ENCODE measurements around the gene PRR12. TPM values are rescaled to one million over a fixed set of nuclear protein-coding genes. Genes with fewer than 3 reads are reported as not detected.

PRR12 gene
- polyA plus RNA-seq, 1 donor (not counting 4 experiments of a cell fraction or from before 2014, with no cell fraction given) = 0.35 TPM

- Histone ChIP-seq H3K27me3 (ENCODE audit: control insufficient read depth, extremely low read depth, insufficient read depth, low read length) (no peaks in the 10 kb centered on the region), H3K36me3 (ENCODE audit: control insufficient read depth in 2 of 2, extremely low read depth in 1 of 2, insufficient read depth in 2 of 2, low read length in 2 of 2) (peaks cover 50 to 53% of the 10 kb centered on the region in 2 experiments), H3K79me2 (ENCODE audit: control insufficient read depth, insufficient read depth, low read length) (peaks cover 18% of the 10 kb centered on the region), H3K27ac (ENCODE audit: control insufficient read depth, insufficient read depth, low read length) (no peak overlapping the region), H2AFZ (ENCODE audit: control insufficient read depth, low read length) (no peak overlapping the region), H3K4me2 (ENCODE audit: control insufficient read depth, extremely low read depth, insufficient read depth, low read depth, low read length) (no peak overlapping the region), H3K9ac (ENCODE audit: control insufficient read depth, extremely low read depth, insufficient read depth, low read length) (no peak overlapping the region), H3K9me3 (ENCODE audit: control insufficient read depth, low read depth, low read length) (no peaks in the 10 kb centered on the region), H3K9me1 (ENCODE audit: control insufficient read depth, extremely low read depth, insufficient read depth, low read length) (no peaks in the 10 kb centered on the region), H3K4me3 (ENCODE audit: control insufficient read depth in 2 of 3, extremely low read depth in 1 of 3, insufficient read depth in 2 of 3, low read depth in 1 of 3, low read length in 3 of 3) (no peak overlapping the region), H4K20me1 (ENCODE audit: control insufficient read depth, extremely low read depth, insufficient read depth, low read length) (peaks cover 9% of the 10 kb centered on the region), H3K4me1 (ENCODE audit: control insufficient read depth, extremely low read depth, insufficient read depth, low read length) (peaks cover 7% of the 10 kb centered on the region)
- no peak for TF ChIP-seq CTCF (optimal IDR thresholded peaks at IDR 0.05 in 1 of 3, IDR thresholded peaks at IDR 0.05 in 1 of 3, conservative IDR thresholded peaks at IDR 0.05 in 1 of 3; ENCODE audit: extremely low read depth in 1 of 3, insufficient read depth in 2 of 3, low read length in 3 of 3)
- no peak for TF ChIP-seq EZH2 (IDR thresholded peaks at IDR 0.05; ENCODE audit: low read length)
- dilution Hi-C loops (cut with MboI; ENCODE audit: extremely low pct_ligation_motif_present, low sequenced_read_pairs) = no loop called here
- DNase-seq (ENCODE audit: low read depth, low spot score) = no peak
- FAIRE-seq = no peak
These were observed 67.8 kb downstream of the PRR12 start for GRCh38 chr19:49658566-49659442.

GRCh38 chr19:49660338-49660961 lies 69.5 kb downstream of the PRR12 start:
- dilution Hi-C loops (cut with MboI; ENCODE audit: extremely low pct_ligation_motif_present, low sequenced_read_pairs) = no loop called here
- Histone ChIP-seq H3K27me3 (ENCODE audit: control insufficient read depth, extremely low read depth, insufficient read depth, low read length) (no peaks in the 10 kb centered on the region), H3K9me3 (ENCODE audit: control insufficient read depth, low read depth, low read length) (no peaks in the 10 kb centered on the region), H3K36me3 (ENCODE audit: control insufficient read depth in 2 of 2, extremely low read depth in 1 of 2, insufficient read depth in 2 of 2, low read length in 2 of 2) (peaks cover 44 to 45% of the 10 kb centered on the region in 2 experiments), H3K79me2 (ENCODE audit: control insufficient read depth, insufficient read depth, low read length) (peaks cover 20% of the 10 kb centered on the region), H3K9me1 (ENCODE audit: control insufficient read depth, extremely low read depth, insufficient read depth, low read length) (no peaks in the 10 kb centered on the region), H4K20me1 (ENCODE audit: control insufficient read depth, extremely low read depth, insufficient read depth, low read length) (peaks cover 13% of the 10 kb centered on the region), H3K4me1 (ENCODE audit: control insufficient read depth, extremely low read depth, insufficient read depth, low read length) (peaks cover 12% of the 10 kb centered on the region), H3K9ac (ENCODE audit: control insufficient read depth, extremely low read depth, insufficient read depth, low read length) (no peak overlapping the region), H3K4me3 (ENCODE audit: control insufficient read depth in 2 of 3, extremely low read depth in 1 of 3, insufficient read depth in 2 of 3, low read depth in 1 of 3, low read length in 3 of 3) (no peak overlapping the region), H3K4me2 (ENCODE audit: control insufficient read depth, extremely low read depth, insufficient read depth, low read depth, low read length) (no peak overlapping the region), H2AFZ (ENCODE audit: control insufficient read depth, low read length) (no peak overlapping the region), H3K27ac (ENCODE audit: control insufficient read depth, insufficient read depth, low read length) (no peak overlapping the region)
- FAIRE-seq (no peak), DNase-seq (ENCODE audit: low read depth, low spot score) (no peak)
- TF ChIP-seq EZH2 (IDR thresholded peaks at IDR 0.05; ENCODE audit: low read length) = no peak
- no peak for TF ChIP-seq CTCF (optimal IDR thresholded peaks at IDR 0.05 in 1 of 3, IDR thresholded peaks at IDR 0.05 in 1 of 3, conservative IDR thresholded peaks at IDR 0.05 in 1 of 3; ENCODE audit: extremely low read depth in 1 of 3, insufficient read depth in 2 of 3, low read length in 3 of 3)

Measured in keratinocyte (primary cell).